Activated T-helper 1 cell treated with anti-CD3 and anti-CD28 coated beads, Interleukin-12 subunit alpha, Interleukin-12 subunit beta, Interleukin-2, Interleukin-4 antibody, amounts not matched to agents 30 ng/mL and 10 ng/mL and 1 ng/mL, durations not matched to agents 14 hours and 24 hours and 36 hours (primary cell): ENCODE results near the gene KRT79. TPM values are rescaled to one million over a fixed set of nuclear protein-coding genes. Genes with fewer than 3 reads are reported as not detected.
"Not testable (repeated sequence)": the region's sequence is repeated elsewhere in the genome, so short reads cannot be mapped to it uniquely, and the experiment has no call there.

ENCODE experiments used
- DNase-seq: peaks from one replicate; pipeline ENCODE4 v3.0.0; 2021; ENCODE audit warnings: low spot score
- H3K27ac Mint-ChIP-seq: one replicate; pipeline ENCODE4 v1.8.0; 2021; ENCODE audit warnings: mild to moderate bottlenecking, mixed read lengths
- H3K27me3 Mint-ChIP-seq: one replicate; pipeline ENCODE4 v1.8.0; 2022; ENCODE audit warnings: mild to moderate bottlenecking, moderate library complexity, mixed read lengths; ENCODE audit not compliant: insufficient read depth
- H3K36me3 Mint-ChIP-seq: one replicate; pipeline ENCODE4 v1.8.0; 2021; ENCODE audit warnings: low read depth, mixed read lengths
- H3K4me1 Mint-ChIP-seq: one replicate; pipeline ENCODE4 v1.8.0; 2021; ENCODE audit warnings: low read depth, mixed read lengths
- H3K4me3 Mint-ChIP-seq: one replicate; pipeline ENCODE4 v1.8.0; 2021; ENCODE audit warnings: mild to moderate bottlenecking, moderate library complexity, mixed read lengths
- H3K9me3 Mint-ChIP-seq: one replicate; pipeline ENCODE4 v1.8.0; 2021; ENCODE audit warnings: mixed read lengths
- intact Hi-C: fragments of 100-400 bp; cut with micrococcal nuclease; formaldehyde crosslinking; loops from one replicate; pipeline ENCODE4 v1.15.1; 2024
- total RNA-seq: library from RNA; stranded (reverse); gene quantifications from 2 replicates; pipeline ENCODE4 v1.2.3, GENCODE V29; 2022

The KRT79 gene
- total RNA-seq, 1 donor from 2014 or later: not detected

DNA sequence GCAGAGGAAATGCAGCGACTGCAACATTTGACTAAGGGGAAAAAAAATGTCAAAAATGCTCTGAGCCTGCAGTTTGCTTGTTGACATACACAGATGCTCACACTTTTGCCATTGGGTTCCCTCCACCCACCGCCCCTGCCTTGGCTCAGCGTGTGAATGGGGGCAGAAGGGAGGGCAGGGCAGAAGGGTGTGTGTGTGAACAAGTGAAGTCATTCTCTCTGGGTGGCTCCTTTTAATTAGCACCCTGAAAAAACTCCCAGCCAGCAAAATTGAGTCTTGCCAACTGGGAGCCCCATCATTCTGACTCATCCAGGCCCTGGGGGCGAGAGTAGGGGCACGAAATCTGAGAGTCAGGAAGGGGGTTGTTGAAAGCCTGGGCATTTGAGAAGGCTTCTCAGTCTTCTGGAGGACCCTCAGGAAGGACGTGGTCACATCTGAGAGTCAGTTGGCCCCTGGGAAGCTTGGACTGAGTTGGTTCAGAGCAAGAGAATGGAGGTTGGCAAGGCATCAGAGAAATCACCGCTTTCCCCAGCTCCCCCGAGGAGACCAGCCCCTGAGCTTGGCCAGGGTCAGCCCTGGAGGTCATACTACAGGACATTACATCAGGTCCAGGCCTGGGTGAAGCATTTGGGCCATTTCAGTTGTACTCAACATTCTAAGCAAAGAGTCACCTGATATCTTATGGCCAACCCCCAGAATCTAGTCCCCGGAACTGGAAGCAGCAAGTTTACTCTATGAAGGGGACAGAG lies 37.4 kb upstream of the KRT79 start:
- H3K36me3 Mint-ChIP-seq: no peaks in the 10 kb centered on the region
- H3K9me3 Mint-ChIP-seq: no peaks in the 10 kb centered on the region
- H3K4me1 Mint-ChIP-seq: peaks cover 23% of the 10 kb centered on the region
- H3K27me3 Mint-ChIP-seq: peaks cover 14% of the 10 kb centered on the region
- no peak for DNase-seq
- intact Hi-C loops: no loop called here
- no peak overlapping the region for H3K4me3 Mint-ChIP-seq
- no peak overlapping the region for H3K27ac Mint-ChIP-seq

DNA sequence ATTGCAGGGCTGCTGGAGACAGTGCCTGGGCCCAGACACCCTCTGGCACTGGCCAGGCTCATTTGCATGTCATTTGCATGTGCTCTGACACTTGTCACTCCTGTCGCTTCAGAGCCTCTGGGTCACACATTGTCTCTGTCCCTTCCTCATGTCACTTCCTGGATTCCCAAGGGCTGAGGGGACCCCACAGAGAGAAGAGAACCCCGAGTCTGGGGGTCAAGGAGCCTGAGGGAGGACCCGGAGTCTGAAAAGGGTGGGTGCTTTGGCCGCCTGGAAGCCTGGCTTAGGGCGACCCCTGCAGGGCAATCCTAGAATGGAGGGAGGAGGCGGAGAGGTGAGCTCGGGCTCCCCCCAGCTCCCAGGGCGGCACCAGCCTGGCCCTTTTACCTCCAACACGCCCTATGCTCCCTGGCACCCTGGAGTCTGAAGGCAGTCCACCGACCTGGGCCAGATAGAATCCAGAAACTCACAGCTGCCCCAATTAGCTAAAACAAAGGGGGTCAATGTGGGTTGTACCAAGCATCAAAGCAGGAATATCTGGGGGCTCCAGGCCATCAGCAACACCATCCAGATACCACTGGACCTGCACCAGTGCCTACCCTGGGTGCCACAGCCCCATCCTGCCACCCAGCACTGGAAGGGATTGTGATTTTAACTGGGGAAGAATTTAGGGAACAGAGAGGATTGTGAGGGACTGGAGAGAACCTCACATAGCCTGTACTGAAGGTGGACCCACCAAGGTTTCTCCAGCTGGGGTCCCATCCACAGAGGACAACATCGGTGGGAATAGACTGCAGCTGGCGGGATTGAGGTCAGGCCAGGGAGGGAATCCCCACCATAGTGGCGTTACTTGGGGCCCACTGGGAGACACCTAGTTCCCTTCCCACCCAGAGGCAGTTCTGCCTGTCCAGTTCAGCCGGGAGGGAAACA lies 36.5 kb upstream of the KRT79 start:
- peak; percentile 60 for DNase-seq
- Mint-ChIP-seq H3K36me3 (no peaks in the 10 kb centered on the region), H3K4me1 (peaks cover 23% of the 10 kb centered on the region), H3K4me3 (no peak overlapping the region), H3K9me3 (no peaks in the 10 kb centered on the region), H3K27ac (no peak overlapping the region), H3K27me3 (peaks cover 14% of the 10 kb centered on the region)
- intact Hi-C loops: loop anchor here (1.0 kb wide), 1 partner anchor 287 kb away; no protein-coding TSS in a partner anchor

DNA sequence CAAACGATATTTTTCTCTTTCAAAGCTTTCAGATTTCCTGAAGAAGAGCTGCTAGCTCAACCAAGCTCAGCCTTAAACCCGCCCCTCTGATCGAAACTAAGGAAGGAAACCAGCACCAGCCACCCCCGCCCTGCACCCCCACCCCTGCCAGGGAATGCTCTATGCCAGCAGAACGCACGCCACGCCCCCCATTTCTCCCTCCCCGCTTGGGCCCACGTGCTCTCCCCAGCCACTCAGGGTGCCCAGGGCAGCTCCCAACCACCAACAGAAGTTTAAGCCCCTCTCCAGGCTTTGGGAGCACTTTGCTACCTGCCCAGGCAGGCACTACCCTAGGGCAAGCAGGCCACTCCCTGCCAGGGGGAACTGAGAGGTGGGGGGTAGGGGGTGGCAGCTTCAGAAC lies 33.5 kb upstream of the KRT79 start:
- Mint-ChIP-seq H3K4me1 (peaks cover 8% of the 10 kb centered on the region), H3K9me3 (no peaks in the 10 kb centered on the region), H3K27me3 (peaks cover 5% of the 10 kb centered on the region), H3K27ac (no peak overlapping the region), H3K4me3 (no peak overlapping the region), H3K36me3 (no peaks in the 10 kb centered on the region)
- no peak for DNase-seq
- intact Hi-C loops: no loop called here

DNA sequence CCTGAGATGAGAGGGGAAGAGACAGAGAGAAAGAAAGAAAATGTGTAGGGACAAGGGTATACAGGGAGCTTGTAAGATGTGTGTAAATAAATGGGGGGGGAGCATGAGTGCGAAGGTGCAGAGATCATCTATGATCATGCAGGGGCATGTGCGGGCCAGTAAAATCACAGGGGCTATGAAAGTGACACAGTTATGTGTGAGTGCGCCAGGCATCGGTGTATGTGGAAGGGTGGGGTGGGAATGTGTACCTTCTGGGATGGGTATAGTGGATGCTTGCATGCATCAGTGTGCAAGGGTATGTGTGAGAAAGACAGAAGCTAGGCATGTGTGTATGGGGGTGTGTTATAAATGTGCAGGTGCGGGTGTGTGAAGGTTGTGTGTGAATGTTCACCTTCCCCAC lies 33.0 kb upstream of the KRT79 start:
- Mint-ChIP-seq H3K27ac (no peak overlapping the region), H3K4me1 (peaks cover 8% of the 10 kb centered on the region), H3K27me3 (peaks cover 5% of the 10 kb centered on the region), H3K36me3 (no peaks in the 10 kb centered on the region), H3K4me3 (no peak overlapping the region), H3K9me3 (no peaks in the 10 kb centered on the region)
- DNase-seq: no peak
- intact Hi-C loops: no loop called here

DNA sequence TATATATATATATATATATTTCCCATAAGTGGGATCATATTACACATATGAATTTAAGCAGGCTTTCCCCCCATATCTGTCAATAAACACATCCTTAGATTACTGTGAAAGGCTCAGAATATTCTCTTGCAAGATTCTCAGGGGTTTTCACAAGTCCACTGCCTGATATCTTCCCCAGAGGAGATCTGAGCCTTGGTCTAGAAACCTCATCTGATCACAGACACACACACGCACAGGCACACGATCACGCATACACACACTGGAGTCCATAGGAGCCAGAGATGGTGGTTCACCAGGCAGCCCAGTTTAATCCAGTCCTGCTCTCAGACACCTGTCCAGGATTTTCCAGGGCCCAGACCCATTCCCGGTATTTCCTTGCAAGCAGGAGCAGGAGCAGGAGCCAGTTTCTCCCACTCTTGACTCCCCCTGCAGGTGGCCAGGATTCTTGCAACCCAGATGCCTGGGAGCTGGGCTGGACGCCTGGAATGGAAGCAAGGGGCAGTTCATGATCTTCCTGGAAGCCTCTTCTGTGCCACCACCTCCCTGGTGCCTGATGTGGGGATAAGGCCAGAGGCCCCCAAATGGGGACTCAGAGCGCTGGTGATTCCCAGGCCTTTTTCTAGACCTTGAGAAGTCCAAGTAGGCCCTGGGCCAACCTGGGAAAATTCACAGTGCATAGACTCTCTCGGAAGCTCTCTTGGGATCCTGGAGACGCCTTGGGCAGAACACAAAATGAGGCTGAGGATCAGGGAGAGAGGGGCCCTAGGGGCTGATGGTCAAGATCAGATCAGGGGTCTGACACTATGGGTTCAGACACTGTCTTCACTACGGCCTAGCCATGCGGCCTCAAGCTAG lies 31.2 kb upstream of the KRT79 start:
- Mint-ChIP-seq H3K36me3 (no peaks in the 10 kb centered on the region), H3K27me3 (peaks cover 5% of the 10 kb centered on the region), H3K27ac (no peak overlapping the region), H3K4me1 (peaks cover 8% of the 10 kb centered on the region), H3K4me3 (no peak overlapping the region), H3K9me3 (no peaks in the 10 kb centered on the region)
- intact Hi-C loops: loop anchor here (1.0 kb wide), 1 partner anchor 282 kb away; no protein-coding TSS in a partner anchor
- DNase-seq: no peak

DNA sequence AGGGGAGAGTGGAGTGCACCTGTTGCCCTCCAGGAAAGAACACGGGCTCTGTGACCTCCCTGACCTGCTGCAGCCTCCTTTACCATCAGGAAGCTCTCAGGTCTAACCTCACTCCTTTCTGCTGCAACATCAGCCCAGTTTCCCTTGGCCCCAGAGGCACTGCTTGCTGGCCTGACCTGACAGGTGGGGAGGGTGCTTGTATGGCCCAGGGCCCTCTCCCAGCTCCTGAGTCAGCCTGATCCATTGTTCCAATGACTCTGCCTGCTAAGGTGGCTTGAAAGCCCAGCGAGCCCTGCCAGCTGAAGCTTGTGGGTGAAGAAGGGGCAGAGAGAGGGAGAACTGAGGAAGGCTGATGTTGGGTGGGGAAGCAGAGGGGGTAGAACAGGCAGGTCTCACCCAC lies 27.9 kb upstream of the KRT79 start:
- H3K27ac Mint-ChIP-seq: no peak overlapping the region
- H3K9me3 Mint-ChIP-seq: no peaks in the 10 kb centered on the region
- DNase-seq: no peak
- H3K36me3 Mint-ChIP-seq: no peaks in the 10 kb centered on the region
- H3K4me3 Mint-ChIP-seq: no peak overlapping the region
- intact Hi-C loops: no loop called here
- H3K27me3 Mint-ChIP-seq: no peaks in the 10 kb centered on the region
- H3K4me1 Mint-ChIP-seq: peaks cover under 1% of the 10 kb centered on the region

DNA sequence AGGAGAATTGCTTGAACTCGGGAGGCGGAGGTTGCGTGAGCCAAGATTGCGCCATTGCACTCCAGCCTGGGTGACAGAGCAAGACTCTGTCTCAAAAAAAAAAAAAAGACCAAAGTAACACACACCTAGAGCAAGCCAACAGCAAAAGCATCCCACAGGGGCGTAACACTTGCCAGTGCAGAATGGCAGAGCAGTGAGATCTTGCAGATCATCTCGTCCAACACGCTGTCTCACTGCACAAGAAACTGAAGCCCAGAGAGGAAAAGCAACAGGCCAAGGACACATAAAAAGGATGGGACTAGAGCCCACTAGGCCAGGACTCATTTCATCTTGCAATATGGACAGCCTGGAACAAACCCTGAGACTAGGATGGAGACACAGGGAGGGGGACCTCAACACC lies 27.4 kb upstream of the KRT79 start:
- no peak for DNase-seq
- intact Hi-C loops: no loop called here
- H3K9me3 Mint-ChIP-seq: no peaks in the 10 kb centered on the region

DNA sequence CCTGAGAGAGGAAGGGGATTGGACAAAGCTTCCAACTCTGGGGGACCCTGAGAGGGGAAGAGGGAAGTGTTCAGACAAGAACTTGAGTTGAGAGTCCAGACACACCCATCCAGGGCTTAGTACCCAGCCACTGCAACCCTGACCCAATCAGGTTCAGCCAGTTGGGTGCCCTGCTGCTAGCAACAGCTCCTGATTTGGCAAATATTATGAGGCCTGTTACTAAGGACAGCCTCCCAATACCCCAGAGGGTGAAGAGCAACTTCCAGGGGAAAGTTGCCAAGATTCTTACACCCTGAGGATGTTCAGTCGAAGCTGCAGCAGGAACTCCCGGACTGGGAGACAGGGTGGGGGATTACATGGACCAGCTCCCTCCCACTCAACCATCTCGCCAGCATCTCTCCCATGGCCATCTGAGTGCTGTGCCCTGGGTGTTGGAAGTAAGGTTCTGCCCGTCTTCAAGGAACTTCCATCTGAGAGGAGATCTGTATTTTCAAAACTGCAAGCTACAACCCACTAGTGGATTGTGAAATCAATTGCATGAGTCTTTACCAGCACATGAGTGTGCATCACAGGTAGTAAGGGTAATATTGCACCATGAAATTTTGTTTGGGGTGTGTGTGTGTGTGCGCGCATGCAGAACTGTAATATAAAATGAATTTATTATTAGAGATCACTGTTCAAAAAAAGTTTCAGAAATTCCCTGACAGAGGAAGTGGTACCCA lies 26.2 kb upstream of the KRT79 start:
- Mint-ChIP-seq H3K4me3 (no peak overlapping the region), H3K27me3 (peaks cover 5% of the 10 kb centered on the region), H3K36me3 (no peaks in the 10 kb centered on the region), H3K27ac (peak overlapping the region; percentile 27), H3K4me1 (no peaks in the 10 kb centered on the region), H3K9me3 (no peaks in the 10 kb centered on the region)
- intact Hi-C loops: no loop called here
- DNase-seq: no peak

More for the DNA sequence above, 27.4 kb upstream of the KRT79 start:
- Mint-ChIP-seq H3K36me3 (no peaks in the 10 kb centered on the region), H3K4me1 (no peaks in the 10 kb centered on the region), H3K4me3 (no peak overlapping the region), H3K27ac (no peak overlapping the region), H3K27me3 (peaks cover 4% of the 10 kb centered on the region)

DNA sequence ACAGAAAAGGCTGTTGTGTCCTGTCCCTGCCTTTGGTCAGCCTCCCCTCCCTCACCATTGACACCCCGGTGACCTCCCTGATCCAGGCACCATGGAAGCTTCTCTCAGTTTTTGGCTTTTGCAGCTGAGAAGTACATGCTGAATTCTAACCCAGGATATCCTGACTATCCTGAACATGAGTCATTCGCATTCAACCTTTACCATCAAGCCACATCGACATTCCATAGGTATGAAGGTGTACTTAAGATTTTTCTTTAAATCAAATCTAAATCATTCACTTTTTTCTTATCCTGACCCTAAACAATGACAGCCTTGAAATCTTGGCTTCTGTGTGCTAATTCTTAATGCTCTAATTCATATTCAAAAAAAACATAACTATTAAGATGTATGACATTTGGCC lies 23.4 kb upstream of the KRT79 start:
- no peaks in the 10 kb centered on the region for H3K4me1 Mint-ChIP-seq
- no peak overlapping the region for H3K27ac Mint-ChIP-seq
- no peak for DNase-seq
- intact Hi-C loops: no loop called here
- H3K36me3 Mint-ChIP-seq: no peaks in the 10 kb centered on the region
- H3K4me3 Mint-ChIP-seq: no peak overlapping the region
- no peaks in the 10 kb centered on the region for H3K9me3 Mint-ChIP-seq
- peaks cover 15% of the 10 kb centered on the region for H3K27me3 Mint-ChIP-seq

DNA sequence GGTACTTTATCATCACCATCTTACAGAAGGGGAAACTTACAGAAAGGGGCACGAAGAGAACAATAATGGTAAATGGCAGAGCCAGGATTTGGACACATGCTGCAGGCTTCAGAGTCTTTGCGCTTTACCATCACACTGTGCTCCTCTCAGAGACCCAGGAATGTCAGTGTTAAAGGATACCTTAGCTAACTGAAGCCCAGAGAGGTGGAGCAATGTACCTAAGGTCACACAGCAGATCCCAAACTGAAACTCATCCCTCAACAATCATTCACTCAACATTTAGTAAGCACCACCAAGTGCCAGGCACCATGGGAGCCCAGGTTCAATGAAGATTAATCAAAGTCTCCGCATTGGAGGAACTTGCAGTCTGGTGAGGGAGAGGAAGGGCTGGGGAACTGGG lies 22.7 kb upstream of the KRT79 start:
- no peak overlapping the region for H3K27ac Mint-ChIP-seq
- no peak overlapping the region for H3K4me3 Mint-ChIP-seq
- intact Hi-C loops: no loop called here
- no peaks in the 10 kb centered on the region for H3K4me1 Mint-ChIP-seq
- DNase-seq: no peak
- H3K36me3 Mint-ChIP-seq: no peaks in the 10 kb centered on the region
- H3K9me3 Mint-ChIP-seq: no peaks in the 10 kb centered on the region
- H3K27me3 Mint-ChIP-seq: peaks cover 20% of the 10 kb centered on the region

DNA sequence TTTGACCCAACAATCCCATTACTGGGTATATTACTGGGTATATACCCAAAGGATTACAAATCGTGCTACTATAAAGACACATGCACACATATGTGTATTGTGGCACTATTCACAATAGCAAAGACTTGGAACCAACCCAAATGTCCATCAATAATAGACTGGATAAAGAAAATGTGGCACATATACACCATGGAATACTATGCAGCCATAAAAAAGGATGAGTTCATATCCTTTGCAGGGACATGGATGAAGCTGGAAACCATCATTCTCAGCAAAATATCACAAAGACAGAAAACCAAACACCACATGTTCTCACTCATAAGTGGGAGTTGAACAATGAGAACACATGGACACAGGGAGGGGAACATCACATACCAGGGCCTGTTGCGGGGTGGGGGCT lies 22.0 kb upstream of the KRT79 start:
- DNase-seq, H3K4me3 Mint-ChIP-seq, H3K27ac Mint-ChIP-seq, H3K4me1 Mint-ChIP-seq, H3K9me3 Mint-ChIP-seq, H3K36me3 Mint-ChIP-seq, intact Hi-C loops: not testable (repeated sequence)
- H3K27me3 Mint-ChIP-seq: peaks cover 20% of the 10 kb centered on the region

DNA sequence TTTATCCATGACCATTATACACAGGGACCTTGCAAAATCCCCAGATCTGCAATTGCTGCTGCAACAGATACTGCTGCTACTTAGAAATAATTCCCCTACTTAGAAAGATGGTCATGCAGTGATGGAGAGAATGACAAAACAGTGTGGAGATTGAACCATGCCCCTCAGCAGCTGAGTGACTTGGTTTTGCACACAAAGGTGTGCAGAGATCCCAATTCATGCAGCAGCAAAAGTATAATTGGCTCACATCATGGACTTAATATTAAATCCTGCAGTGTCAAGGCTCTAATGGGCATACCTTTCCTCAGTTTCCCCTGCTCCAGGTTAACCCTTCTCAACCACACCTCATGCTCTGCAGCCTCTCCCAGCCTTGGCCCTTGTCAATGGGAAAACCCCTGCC lies 17.7 kb upstream of the KRT79 start:
- H3K27ac Mint-ChIP-seq: no peak overlapping the region
- DNase-seq: no peak
- H3K9me3 Mint-ChIP-seq: no peaks in the 10 kb centered on the region
- H3K4me3 Mint-ChIP-seq: no peak overlapping the region
- peaks cover 24% of the 10 kb centered on the region for H3K27me3 Mint-ChIP-seq
- no peaks in the 10 kb centered on the region for H3K36me3 Mint-ChIP-seq
- intact Hi-C loops: no loop called here
- no peaks in the 10 kb centered on the region for H3K4me1 Mint-ChIP-seq
